IMR-90 (cell line): Measurements from ENCODE around the gene JMJD6.

ENCODE experiments used
- BHLHE40 ChIP-seq: fragments of 150-350 bp; IDR thresholded peaks from 2 replicates; pipeline ENCODE4 v1.6.1; 2016; ENCODE audit warnings: mild to moderate bottlenecking, low read depth, low read length
- CHD1 ChIP-seq: IDR thresholded peaks from 2 replicates; pipeline ENCODE4 v1.6.1; 2012; ENCODE audit warnings: low read depth, low read length, improper control_type of control experiment
- FOS ChIP-seq: fragments of 150-350 bp; IDR thresholded peaks from 2 replicates; pipeline ENCODE4 v1.6.1; 2016; ENCODE audit warnings: low read depth, low read length
- MAFK ChIP-seq: IDR thresholded peaks from 2 replicates; pipeline ENCODE4 v1.6.1; 2012; ENCODE audit warnings: low read depth, low read length, improper control_type of control experiment
- MAZ ChIP-seq: IDR thresholded peaks from 2 replicates; pipeline ENCODE4 v1.6.1; 2012; ENCODE audit warnings: low read depth, mild to moderate bottlenecking, low read length, improper control_type of control experiment, moderate library complexity, borderline replicate concordance
- POLR2A ChIP-seq: IDR thresholded peaks from 2 replicates; pipeline ENCODE4 v1.6.1; 2012; ENCODE audit warnings: mild to moderate bottlenecking, low read depth, low read length
- RAD21 ChIP-seq: IDR thresholded peaks from 2 replicates; pipeline ENCODE4 v1.6.1; 2012; ENCODE audit warnings: low read length, improper control_type of control experiment
- RCOR1 ChIP-seq: IDR thresholded peaks from 2 replicates; pipeline ENCODE4 v1.6.1; 2012; ENCODE audit warnings: mild to moderate bottlenecking, low read length, improper control_type of control experiment; ENCODE audit not compliant: insufficient replicate concordance
- RFX5 ChIP-seq: IDR thresholded peaks from 2 replicates; pipeline ENCODE4 v1.8.0; 2012; ENCODE audit warnings: low read depth, mild to moderate bottlenecking, low read length, moderate library complexity
- TF ChIP-seq, protein P1 (sequence below): conservative IDR thresholded peaks from 2 replicates; pipeline ENCODE4 v1.5.1; 2012; ENCODE audit warnings: mild to moderate bottlenecking, low read depth, low read length, improper control_type of control experiment
- TF ChIP-seq, protein P2 (sequence below): fragments of 150-350 bp; IDR thresholded peaks from 2 replicates; pipeline ENCODE4 v1.6.1; 2017; ENCODE audit warnings: mild to moderate bottlenecking, antibody characterized with exemption, low read length, low read depth

DNA sequence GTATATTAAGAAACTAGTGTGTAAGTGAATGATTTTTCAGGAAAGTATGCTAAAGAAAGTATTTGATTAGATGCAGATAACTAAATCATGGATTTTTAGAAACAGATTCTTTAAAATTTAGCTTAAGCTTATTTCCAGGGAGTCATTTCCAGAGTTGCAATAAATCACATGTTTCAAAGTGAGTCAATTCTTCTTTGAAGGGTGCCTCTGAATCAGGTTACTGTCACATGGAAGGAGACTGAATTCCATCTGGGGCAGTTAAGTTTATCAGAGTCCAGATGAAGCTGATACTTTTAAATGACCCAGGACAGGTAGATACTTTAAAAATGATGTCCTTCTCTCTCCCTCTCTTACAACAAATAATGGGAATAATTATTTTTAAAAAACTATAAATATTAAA, 16.6 kb upstream of the JMJD6 start:
- TF ChIP-seq, protein P1, sequence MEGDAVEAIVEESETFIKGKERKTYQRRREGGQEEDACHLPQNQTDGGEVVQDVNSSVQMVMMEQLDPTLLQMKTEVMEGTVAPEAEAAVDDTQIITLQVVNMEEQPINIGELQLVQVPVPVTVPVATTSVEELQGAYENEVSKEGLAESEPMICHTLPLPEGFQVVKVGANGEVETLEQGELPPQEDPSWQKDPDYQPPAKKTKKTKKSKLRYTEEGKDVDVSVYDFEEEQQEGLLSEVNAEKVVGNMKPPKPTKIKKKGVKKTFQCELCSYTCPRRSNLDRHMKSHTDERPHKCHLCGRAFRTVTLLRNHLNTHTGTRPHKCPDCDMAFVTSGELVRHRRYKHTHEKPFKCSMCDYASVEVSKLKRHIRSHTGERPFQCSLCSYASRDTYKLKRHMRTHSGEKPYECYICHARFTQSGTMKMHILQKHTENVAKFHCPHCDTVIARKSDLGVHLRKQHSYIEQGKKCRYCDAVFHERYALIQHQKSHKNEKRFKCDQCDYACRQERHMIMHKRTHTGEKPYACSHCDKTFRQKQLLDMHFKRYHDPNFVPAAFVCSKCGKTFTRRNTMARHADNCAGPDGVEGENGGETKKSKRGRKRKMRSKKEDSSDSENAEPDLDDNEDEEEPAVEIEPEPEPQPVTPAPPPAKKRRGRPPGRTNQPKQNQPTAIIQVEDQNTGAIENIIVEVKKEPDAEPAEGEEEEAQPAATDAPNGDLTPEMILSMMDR, result no peak
- TF ChIP-seq POLR2A (no peak), BHLHE40 (no peak), FOS (no peak), RAD21 (no peak), CHD1 (no peak), RFX5 (no peak), RCOR1 (no peak), MAZ (no peak), MAFK (no peak)
- TF ChIP-seq, protein P2, sequence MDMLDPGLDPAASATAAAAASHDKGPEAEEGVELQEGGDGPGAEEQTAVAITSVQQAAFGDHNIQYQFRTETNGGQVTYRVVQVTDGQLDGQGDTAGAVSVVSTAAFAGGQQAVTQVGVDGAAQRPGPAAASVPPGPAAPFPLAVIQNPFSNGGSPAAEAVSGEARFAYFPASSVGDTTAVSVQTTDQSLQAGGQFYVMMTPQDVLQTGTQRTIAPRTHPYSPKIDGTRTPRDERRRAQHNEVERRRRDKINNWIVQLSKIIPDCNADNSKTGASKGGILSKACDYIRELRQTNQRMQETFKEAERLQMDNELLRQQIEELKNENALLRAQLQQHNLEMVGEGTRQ, result no peak
